Keratinocyte (primary cell): ENCODE measurements around the gene CACUL1.

Experiments
- CTCF ChIP-seq, 3 experiments: IDR thresholded peaks in 1 of 3; conservative IDR thresholded peaks in 1 of 3; optimal IDR thresholded peaks in 1 of 3; 2 replicates in 2 of 3; 3 replicates in 1 of 3; pipeline versions ENCODE3 to v1.5.1; 2011; ENCODE audit warnings: low read length in 3 of 3, mild to moderate bottlenecking in 3 of 3, moderate library complexity in 2 of 3, control low read depth in 1 of 3, inconsistent platforms in 1 of 3; ENCODE audit not compliant: insufficient read depth in 2 of 3; ENCODE audit errors: extremely low read depth in 1 of 3
- EZH2 ChIP-seq: IDR thresholded peaks from one replicate; pipeline ENCODE4 v1.6.1; 2012; ENCODE audit warnings: inconsistent platforms, mild to moderate bottlenecking, low read length, moderate library complexity

GRCh38 chr10:118680197-118680596 lies 74.6 kb downstream of the CACUL1 start:
- no peak for TF ChIP-seq CTCF (optimal IDR thresholded peaks at IDR 0.05 in 1 of 3, IDR thresholded peaks at IDR 0.05 in 1 of 3, conservative IDR thresholded peaks at IDR 0.05 in 1 of 3; ENCODE audit: extremely low read depth in 1 of 3, insufficient read depth in 2 of 3, low read length in 3 of 3)
- no peak for TF ChIP-seq EZH2
